Progenitor cell of endocrine pancreas (in vitro differentiated cells): Measurements from ENCODE around the gene TET2. TPM values are rescaled to one million over a fixed set of nuclear protein-coding genes. Genes with fewer than 3 reads are reported as not detected.

Experiments used
- DNase-seq: peaks from one replicate; pipeline ENCODE4 v3.0.0; 2021; ENCODE audit warnings: low spot score; ENCODE audit not compliant: unreplicated experiment
- H3K27ac Mint-ChIP-seq: 2 replicates; pipeline ENCODE4 v1.8.0; 2021; ENCODE audit warnings: mild to moderate bottlenecking, moderate library complexity, mixed read lengths
- H3K27me3 Mint-ChIP-seq: 2 replicates; pipeline ENCODE4 v1.8.0; 2021; ENCODE audit warnings: mixed read lengths
- H3K36me3 Mint-ChIP-seq: 2 replicates; pipeline ENCODE4 v1.8.0; 2022; ENCODE audit warnings: mixed read lengths; ENCODE audit not compliant: insufficient read depth
- H3K4me1 Mint-ChIP-seq: 2 replicates; pipeline ENCODE4 v1.8.0; 2021; ENCODE audit warnings: low read depth, mixed read lengths
- H3K4me3 Mint-ChIP-seq: 2 replicates; pipeline ENCODE4 v1.8.0; 2021; ENCODE audit warnings: low read depth, mild to moderate bottlenecking, moderate library complexity, mixed read lengths
- H3K9me3 Mint-ChIP-seq: 2 replicates; pipeline ENCODE4 v1.8.0; 2021; ENCODE audit warnings: low read depth, mixed read lengths
- CTCF ChIP-seq: fragments of 200-600 bp; sonication (generic); IDR thresholded peaks from one replicate; pipeline ENCODE4 v1.5.0; 2021; ENCODE audit warnings: antibody characterized with exemption, mild to moderate bottlenecking; ENCODE audit not compliant: unreplicated experiment
- total RNA-seq: library from RNA; stranded (reverse); gene quantifications from 2 replicates; pipeline ENCODE4 v1.2.1, GENCODE V29; 2021

TET2 gene
- total RNA-seq, 1 donor from 2014 or later = 37.2 TPM

DNA sequence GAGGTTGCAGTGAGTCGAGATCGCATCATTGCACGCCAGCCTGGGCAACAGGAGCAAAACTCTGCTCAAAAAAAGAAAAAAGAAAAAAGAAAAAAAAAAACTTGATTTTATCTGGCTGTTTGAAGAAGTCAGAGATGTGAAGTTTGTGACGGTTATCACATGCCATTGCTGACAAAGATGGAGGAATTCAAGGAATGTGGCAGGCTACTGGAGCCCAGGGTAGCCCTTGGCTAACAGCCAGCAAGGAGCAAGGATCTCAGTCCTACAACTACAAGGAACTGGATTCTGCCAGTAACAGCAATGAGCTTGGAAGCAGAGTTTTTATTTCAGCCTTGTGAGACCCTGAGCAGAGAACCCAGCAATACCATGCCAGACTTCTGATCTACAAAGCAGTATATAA, 24.3 kb upstream of the TET2 start:
- Mint-ChIP-seq H3K4me3 (no peak overlapping the region), H3K27ac (no peak overlapping the region)

DNA sequence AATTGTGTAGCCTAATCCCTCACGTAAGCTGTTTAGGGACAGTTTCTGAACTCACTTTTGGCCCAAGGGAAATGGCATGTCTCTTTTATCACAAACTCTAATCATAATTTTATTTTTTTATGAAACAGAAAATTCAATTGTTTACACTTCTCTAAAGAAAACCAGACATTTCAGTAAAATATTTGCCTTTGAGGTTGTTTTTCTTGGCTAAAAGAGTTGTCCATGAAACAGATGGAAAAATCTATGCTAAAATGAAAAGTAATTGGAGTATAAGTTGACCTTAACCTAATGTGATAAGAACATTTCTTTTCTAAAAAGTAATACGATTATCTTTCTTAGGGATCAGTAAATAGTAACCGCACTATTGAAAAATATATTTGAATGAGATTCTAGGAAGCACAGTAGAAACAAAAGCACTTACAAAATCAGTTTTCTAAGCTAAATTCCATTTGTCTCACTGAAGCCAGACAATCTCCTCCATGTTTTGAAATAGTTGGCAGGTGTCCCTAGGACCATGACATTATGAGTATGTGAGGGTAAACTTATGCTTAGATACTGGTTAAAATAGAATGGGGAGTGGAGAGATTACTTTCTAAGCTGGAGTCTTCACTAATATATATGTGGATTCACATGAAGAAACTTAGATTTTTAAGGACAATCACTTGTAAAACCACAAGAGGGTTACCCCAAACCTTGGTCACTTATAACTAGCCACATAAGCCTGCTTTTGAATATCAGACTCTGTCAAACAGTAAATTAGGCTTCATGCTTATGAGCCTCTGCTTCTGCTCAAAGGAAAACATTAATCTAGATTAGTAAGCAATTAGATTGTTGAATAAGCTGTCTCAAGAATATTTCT, 20.1 kb upstream of the TET2 start:
- no peak overlapping the region for H3K27ac Mint-ChIP-seq
- H3K27me3 Mint-ChIP-seq = no peaks in the 10 kb centered on the region
- no peak for DNase-seq
- no peak for TF ChIP-seq CTCF
- H3K9me3 Mint-ChIP-seq = no peaks in the 10 kb centered on the region
- no peaks in the 10 kb centered on the region for H3K4me1 Mint-ChIP-seq
- no peaks in the 10 kb centered on the region for H3K36me3 Mint-ChIP-seq
- no peak overlapping the region for H3K4me3 Mint-ChIP-seq

More for the DNA sequence above, 24.3 kb upstream of the TET2 start:
- Mint-ChIP-seq H3K27me3 (no peaks in the 10 kb centered on the region), H3K36me3 (no peaks in the 10 kb centered on the region), H3K9me3 (no peaks in the 10 kb centered on the region), H3K4me1 (no peaks in the 10 kb centered on the region)
- no peak for DNase-seq
- no peak for TF ChIP-seq CTCF

DNA sequence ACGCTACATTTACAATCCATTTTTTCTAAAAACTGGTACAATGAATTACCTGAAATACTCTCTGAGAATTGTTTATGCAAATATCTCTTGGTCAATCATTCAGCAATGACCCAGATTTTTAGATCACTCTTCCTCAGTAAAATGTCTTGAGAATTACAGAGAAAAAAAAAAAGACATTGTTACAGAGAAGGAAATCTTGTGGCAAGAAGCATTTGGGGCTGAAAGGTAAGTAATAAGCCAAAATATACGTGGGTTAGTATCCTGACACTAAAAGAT, 19.6 kb upstream of the TET2 start:
- H3K9me3 Mint-ChIP-seq = no peaks in the 10 kb centered on the region
- H3K4me1 Mint-ChIP-seq = no peaks in the 10 kb centered on the region
- no peak for DNase-seq
- no peaks in the 10 kb centered on the region for H3K27me3 Mint-ChIP-seq
- no peak for TF ChIP-seq CTCF
- H3K4me3 Mint-ChIP-seq = no peak overlapping the region
- no peak overlapping the region for H3K27ac Mint-ChIP-seq
- no peaks in the 10 kb centered on the region for H3K36me3 Mint-ChIP-seq

- TF ChIP-seq CTCF = no peak
- Mint-ChIP-seq H3K4me3 (no peak overlapping the region), H3K36me3 (no peaks in the 10 kb centered on the region), H3K4me1 (no peaks in the 10 kb centered on the region), H3K9me3 (no peaks in the 10 kb centered on the region), H3K27ac (no peak overlapping the region), H3K27me3 (no peaks in the 10 kb centered on the region)
- no peak for DNase-seq
Observed at GRCh38 chr4:105128208-105128607, 18.5 kb upstream of the TET2 start.

DNA sequence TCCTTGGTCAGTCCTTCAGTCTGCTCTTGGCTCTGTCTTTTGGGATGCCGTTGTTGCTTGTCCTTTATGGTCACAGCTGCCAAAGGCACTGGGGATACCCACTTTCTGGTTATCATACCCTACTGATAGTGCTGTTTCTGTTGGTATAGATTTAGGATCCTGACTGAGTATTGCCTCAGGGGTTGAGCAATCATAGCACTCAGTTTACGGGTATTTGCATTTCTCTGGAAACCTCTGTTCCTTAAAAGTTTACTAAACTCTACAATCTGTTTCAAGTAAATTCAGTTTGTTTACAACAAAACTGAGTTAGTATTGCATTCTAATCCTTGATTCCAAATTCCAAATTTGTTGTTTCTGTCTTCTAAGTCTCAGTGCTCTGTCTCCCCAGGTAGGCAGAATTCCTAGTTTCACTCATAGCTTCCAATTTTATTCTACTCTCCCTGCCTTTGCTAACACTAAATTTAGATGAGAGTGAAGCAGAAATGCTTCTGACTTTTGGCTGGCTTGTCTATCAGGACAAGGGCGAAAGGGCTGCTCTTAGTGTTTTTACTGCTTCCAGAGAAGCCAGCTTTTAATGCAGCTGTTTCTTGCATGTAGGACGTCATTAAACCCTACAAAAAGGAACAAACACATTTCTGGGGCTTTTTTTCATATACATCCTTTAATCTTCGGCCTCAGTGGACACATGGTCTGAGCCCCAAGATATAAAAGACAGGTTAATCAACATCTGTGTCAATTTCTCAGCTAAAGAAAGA, 17.2 kb upstream of the TET2 start:
- H3K4me3 Mint-ChIP-seq = no peak overlapping the region
- DNase-seq = no peak
- no peaks in the 10 kb centered on the region for H3K36me3 Mint-ChIP-seq
- no peak overlapping the region for H3K27ac Mint-ChIP-seq
- H3K4me1 Mint-ChIP-seq = no peaks in the 10 kb centered on the region
- H3K27me3 Mint-ChIP-seq = no peaks in the 10 kb centered on the region
- TF ChIP-seq CTCF = no peak
- H3K9me3 Mint-ChIP-seq = no peaks in the 10 kb centered on the region
